Osteocyte (in vitro differentiated cells): ENCODE measurements around the gene TANC2. TPM values are rescaled to one million over a fixed set of nuclear protein-coding genes. Genes with fewer than 3 reads are reported as not detected.
A peak's percentile ranks its signal among the peaks of the same experiment; 100 is the strongest.

ENCODE experiments used
- DNase-seq: peaks from one replicate; pipeline ENCODE4 v3.0.0; 2021; ENCODE audit warnings: mixed read lengths; ENCODE audit not compliant: unreplicated experiment; ENCODE audit errors: extremely low spot score
- H3K27ac Mint-ChIP-seq: one replicate; pipeline ENCODE4 v1.8.0; 2021; ENCODE audit warnings: mild to moderate bottlenecking, mixed read lengths; ENCODE audit not compliant: unreplicated experiment
- H3K27me3 Mint-ChIP-seq: one replicate; pipeline ENCODE4 v1.8.0; 2021; ENCODE audit warnings: mixed read lengths; ENCODE audit not compliant: unreplicated experiment
- H3K36me3 Mint-ChIP-seq: one replicate; pipeline ENCODE4 v1.8.0; 2021; ENCODE audit warnings: mixed read lengths; ENCODE audit not compliant: unreplicated experiment
- H3K4me1 Mint-ChIP-seq: one replicate; pipeline ENCODE4 v1.8.0; 2021; ENCODE audit warnings: mixed read lengths; ENCODE audit not compliant: unreplicated experiment
- H3K4me3 Mint-ChIP-seq: one replicate; pipeline ENCODE4 v1.8.0; 2021; ENCODE audit warnings: mild to moderate bottlenecking, moderate library complexity, mixed read lengths; ENCODE audit not compliant: unreplicated experiment
- H3K9me3 Mint-ChIP-seq: one replicate; pipeline ENCODE4 v1.8.0; 2021; ENCODE audit warnings: mixed read lengths; ENCODE audit not compliant: unreplicated experiment
- total RNA-seq: library from RNA; stranded (reverse); gene quantifications from 2 replicates; pipeline ENCODE4 v1.2.1, GENCODE V29; 2021
- TF ChIP-seq, protein P1 (sequence below): fragments of 200-600 bp; sonication (generic); IDR thresholded peaks from 2 replicates; pipeline ENCODE4 v1.5.0; 2021; ENCODE audit warnings: antibody characterized with exemption, mild to moderate bottlenecking, moderate library complexity

TANC2 gene
- total RNA-seq, 1 donor from 2014 or later = 41.1 TPM

DNA sequence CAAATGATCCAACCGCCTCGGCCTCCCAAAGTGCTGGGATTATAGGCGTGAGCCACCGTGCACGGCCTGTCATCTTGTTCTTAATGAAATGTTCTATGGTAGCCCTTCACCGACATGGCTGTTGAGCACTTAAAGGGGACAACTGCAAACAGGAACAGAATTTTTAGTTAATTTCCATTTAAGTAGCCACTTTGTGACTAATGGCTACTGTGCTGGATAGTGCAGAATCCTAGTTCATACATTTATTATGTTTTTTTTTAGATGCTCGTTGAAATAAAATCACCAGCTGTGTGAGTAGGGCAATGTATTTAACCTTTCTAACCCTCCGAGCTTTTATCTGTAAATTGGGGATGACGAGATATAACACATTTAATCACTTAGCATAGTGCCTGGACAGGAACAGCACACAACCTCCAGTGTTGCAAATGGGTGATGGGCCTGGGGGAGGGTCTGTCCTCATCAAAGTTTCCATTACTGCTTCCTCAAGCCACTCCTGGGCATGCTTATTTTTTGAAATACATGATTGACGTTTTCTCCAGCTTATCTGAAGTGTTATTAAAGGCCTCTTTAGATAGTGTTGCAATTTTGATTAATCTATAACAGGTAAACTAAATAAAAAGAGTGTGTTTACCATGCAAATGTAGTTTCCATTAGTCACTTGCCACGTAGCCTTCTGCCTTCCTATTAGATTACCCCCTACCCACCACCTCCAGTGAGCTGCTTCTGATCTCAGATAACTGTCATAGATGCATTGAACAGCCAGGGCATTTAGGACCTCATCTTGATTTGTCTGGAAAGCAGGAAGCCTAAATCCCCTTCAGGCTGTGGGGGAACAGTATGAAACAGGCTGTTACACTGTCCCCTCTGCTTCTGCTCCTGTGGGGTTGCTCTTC, 42.5 kb upstream of the TANC2 start:
- peaks cover 13% of the 10 kb centered on the region for H3K27me3 Mint-ChIP-seq
- H3K27ac Mint-ChIP-seq = no peak overlapping the region
- H3K4me3 Mint-ChIP-seq = no peak overlapping the region
- H3K4me1 Mint-ChIP-seq = peaks cover 3% of the 10 kb centered on the region
- DNase-seq = peak; percentile 62
- TF ChIP-seq, protein P1, sequence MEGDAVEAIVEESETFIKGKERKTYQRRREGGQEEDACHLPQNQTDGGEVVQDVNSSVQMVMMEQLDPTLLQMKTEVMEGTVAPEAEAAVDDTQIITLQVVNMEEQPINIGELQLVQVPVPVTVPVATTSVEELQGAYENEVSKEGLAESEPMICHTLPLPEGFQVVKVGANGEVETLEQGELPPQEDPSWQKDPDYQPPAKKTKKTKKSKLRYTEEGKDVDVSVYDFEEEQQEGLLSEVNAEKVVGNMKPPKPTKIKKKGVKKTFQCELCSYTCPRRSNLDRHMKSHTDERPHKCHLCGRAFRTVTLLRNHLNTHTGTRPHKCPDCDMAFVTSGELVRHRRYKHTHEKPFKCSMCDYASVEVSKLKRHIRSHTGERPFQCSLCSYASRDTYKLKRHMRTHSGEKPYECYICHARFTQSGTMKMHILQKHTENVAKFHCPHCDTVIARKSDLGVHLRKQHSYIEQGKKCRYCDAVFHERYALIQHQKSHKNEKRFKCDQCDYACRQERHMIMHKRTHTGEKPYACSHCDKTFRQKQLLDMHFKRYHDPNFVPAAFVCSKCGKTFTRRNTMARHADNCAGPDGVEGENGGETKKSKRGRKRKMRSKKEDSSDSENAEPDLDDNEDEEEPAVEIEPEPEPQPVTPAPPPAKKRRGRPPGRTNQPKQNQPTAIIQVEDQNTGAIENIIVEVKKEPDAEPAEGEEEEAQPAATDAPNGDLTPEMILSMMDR = no peak
- H3K9me3 Mint-ChIP-seq = no peaks in the 10 kb centered on the region
- H3K36me3 Mint-ChIP-seq = no peaks in the 10 kb centered on the region

DNA sequence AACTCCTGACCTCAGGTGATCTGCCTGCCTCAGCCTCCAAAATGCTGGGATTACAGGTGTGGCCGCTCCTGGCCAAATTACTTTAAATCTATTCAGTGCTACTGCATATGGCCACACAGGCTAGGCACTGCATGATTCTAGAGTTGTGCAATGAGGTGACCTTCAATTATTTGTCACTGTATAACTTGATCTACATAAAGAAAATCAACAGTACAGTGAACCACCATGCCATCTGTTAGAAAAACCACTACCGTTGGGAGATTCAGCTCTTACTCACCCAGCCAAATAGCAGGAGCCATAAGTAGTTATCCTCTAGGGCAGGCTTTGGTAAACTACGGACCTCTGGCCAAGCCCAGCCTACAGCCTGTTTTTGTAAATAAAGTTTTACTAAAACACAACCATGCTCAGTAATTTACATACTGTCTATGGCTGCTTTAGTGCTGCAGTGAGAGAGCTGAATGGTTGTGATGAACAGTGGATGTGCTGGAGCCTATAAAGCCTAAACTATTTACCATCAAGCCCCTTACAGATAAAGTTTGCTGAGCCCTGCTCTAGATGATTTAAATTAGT, 40.7 kb upstream of the TANC2 start:
- no peak overlapping the region for H3K27ac Mint-ChIP-seq
- H3K4me1 Mint-ChIP-seq = no peaks in the 10 kb centered on the region
- TF ChIP-seq, protein P1 = no peak

DNA sequence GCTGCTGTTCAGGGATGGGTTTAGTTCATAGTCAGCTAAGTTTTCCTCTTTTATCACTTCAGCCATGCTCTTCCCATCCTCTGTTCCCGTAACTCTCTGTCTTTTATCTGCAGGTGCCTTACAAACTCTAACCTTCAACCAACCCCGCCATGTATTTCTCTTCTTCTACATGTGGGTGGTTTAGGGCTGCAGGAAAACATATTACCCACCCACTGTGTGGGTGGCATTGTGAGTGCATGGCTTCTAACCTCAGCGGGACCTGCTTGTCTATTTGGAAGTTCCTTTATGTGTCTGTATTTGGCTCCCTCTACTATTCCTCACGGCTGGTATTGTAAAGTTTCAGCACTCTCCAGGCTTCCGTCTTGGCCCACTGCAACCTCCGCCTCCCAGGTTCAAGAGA, 39.0 kb upstream of the TANC2 start:
- no peaks in the 10 kb centered on the region for H3K4me1 Mint-ChIP-seq
- H3K36me3 Mint-ChIP-seq = peaks cover 2% of the 10 kb centered on the region
- TF ChIP-seq, protein P1 = no peak
- H3K4me3 Mint-ChIP-seq = no peak overlapping the region
- no peak for DNase-seq
- peaks cover 12% of the 10 kb centered on the region for H3K27me3 Mint-ChIP-seq
- no peak overlapping the region for H3K27ac Mint-ChIP-seq
- H3K9me3 Mint-ChIP-seq = no peaks in the 10 kb centered on the region

More for the DNA sequence above, 40.7 kb upstream of the TANC2 start:
- H3K36me3 Mint-ChIP-seq = no peaks in the 10 kb centered on the region
- H3K9me3 Mint-ChIP-seq = no peaks in the 10 kb centered on the region
- H3K4me3 Mint-ChIP-seq = no peak overlapping the region
- no peak for DNase-seq
- peaks cover 12% of the 10 kb centered on the region for H3K27me3 Mint-ChIP-seq

DNA sequence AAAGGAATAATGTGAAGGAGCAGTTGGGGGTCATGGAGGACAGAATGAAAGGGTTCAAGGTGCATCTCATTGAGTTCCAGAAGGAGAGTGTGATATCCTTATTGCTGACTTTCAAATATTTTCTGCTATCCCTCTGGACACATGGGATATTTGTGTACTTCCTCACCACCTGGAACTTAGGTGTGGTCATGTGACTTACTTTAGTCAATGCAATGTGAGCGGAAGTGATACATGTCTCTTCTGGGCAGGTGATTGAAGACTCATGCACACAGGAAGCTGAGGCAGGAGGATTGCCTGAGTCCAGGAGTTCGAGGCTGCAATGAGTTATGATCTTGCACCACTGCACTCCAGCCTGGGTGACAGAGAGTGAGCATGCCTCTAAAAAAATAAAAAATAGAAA, 36.7 kb upstream of the TANC2 start:
- Mint-ChIP-seq H3K36me3 (peaks cover 2% of the 10 kb centered on the region), H3K4me1 (no peaks in the 10 kb centered on the region), H3K4me3 (no peak overlapping the region), H3K27ac (no peak overlapping the region), H3K9me3 (no peaks in the 10 kb centered on the region), H3K27me3 (peaks cover 18% of the 10 kb centered on the region)
- peak; percentile 23 for DNase-seq
- TF ChIP-seq, protein P1 = no peak

DNA sequence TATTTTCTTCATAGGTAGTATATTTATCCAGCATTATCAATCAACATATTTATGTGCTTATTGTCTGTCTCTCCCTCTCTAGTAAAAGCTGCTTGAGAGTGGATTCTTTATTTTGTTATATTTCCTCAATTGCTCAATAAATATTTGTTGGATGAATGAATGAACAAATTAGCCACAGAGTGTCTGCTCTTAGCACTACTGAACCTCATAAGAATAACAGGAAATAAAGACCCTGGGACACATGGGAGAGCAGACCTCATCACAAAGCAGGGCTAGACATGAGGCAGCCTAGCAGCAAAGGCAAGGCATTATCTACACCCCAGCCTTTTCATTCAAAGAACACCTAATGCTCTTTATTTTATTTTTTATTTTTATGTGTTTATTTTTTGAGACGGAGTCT, 34.9 kb upstream of the TANC2 start:
- Mint-ChIP-seq H3K4me3 (no peak overlapping the region), H3K27ac (no peak overlapping the region), H3K9me3 (no peaks in the 10 kb centered on the region), H3K27me3 (peaks cover 21% of the 10 kb centered on the region), H3K36me3 (peaks cover 2% of the 10 kb centered on the region), H3K4me1 (no peaks in the 10 kb centered on the region)
- TF ChIP-seq, protein P1 = no peak
- no peak for DNase-seq
